ENCODE data around the gene PNLDC1.
"Not testable (repeated sequence)": the region's sequence is repeated elsewhere in the genome, so short reads cannot be mapped to it uniquely, and the experiment has no call there.

Gene PNLDC1

GRCh38 chr6:159849851-159850250 is 49.8 kb downstream of the PNLDC1 start:
- DNase-seq (ENCODE audit: low read depth in 2 of 2) = not testable (repeated sequence)

- no peak for DNase-seq (ENCODE audit: low read depth in 2 of 2)
Observed at GRCh38 chr6:159852877-159853276, 52.8 kb downstream of the PNLDC1 start.

- DNase-seq (ENCODE audit: low read depth in 2 of 2) = no peak
Observed at GRCh38 chr6:159853754-159854153, 53.7 kb downstream of the PNLDC1 start.

- DNase-seq (ENCODE audit: low read depth in 2 of 2) = no peak
Observed at GRCh38 chr6:159854959-159855358, 54.9 kb downstream of the PNLDC1 start.

GRCh38 chr6:159858259-159858658 is 58.2 kb downstream of the PNLDC1 start:
- DNase-seq (ENCODE audit: low read depth in 2 of 2) = no peak

DNA sequence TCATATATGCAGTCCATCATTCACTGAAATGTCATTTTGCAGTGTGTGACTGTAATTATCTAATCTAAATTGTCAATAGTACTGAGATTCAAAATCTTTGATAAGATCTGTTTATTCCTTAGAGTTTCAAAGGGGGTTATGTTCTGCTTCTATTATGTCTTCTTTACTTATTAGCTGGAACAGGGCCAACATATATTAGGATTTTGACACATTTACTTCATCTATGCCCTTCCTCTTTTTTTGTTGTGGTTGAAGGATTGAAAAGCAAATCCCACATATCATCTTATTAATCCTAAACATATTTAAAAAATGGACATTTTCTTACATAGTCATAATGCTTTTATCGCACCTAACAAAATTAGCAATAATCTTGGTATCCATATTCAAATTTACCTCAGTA is 60.4 kb downstream of the PNLDC1 start:
- DNase-seq (ENCODE audit: low read depth in 2 of 2) = no peak

- no peak for DNase-seq (ENCODE audit: low read depth in 2 of 2)
Observed at GRCh38 chr6:159862103-159862502, 62.0 kb downstream of the PNLDC1 start.

GRCh38 chr6:159863341-159863740 is 63.3 kb downstream of the PNLDC1 start:
- DNase-seq (ENCODE audit: low read depth in 2 of 2) = not testable (repeated sequence)

DNA sequence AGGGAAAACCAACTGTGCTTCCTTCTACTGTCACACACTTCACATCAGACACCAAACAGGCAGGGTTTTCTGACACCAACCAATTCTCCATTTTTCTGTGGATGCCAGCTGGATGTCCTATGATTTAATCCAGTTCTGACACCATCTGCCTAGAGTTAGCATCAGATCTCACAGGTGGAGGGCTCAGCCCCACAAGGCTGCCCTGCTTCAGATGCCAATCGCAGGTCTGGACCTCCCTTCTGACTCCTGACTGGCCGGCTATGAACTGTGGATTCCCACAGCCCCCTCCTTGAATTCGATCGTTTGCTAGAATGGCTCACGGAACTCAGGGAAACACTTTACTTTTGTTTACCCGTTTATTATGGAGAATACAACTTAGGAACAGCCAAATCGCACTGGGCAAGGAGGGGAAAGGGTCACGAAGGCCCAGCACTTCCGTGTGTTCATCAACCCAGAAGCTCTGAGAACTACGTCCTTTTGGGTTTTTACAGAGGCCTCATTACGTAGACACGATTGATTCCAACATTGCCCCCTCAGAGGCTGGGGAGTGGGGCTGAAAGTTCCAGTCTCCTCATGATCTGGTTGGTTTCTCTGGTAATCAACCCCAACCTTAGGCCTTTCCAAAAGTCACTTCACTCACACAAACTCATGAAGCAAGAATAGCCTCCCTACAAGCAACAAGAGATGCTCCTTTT is 65.3 kb downstream of the PNLDC1 start:
- no peak for DNase-seq (ENCODE audit: low read depth in 2 of 2)

- no peak for DNase-seq (ENCODE audit: low read depth in 2 of 2)
Observed at GRCh38 chr6:159866286-159867247, 66.5 kb downstream of the PNLDC1 start.

All from activated CD8-positive, alpha-beta memory T cell treated with anti-CD3 and anti-CD28 coated beads for 4 hours (primary cell).